ENCODE data around the gene YIPF5.

The YIPF5 gene

GRCh38 chr5:144194144-144194543 is 23.7 kb upstream of the YIPF5 start:
- TF ChIP-seq CTCF (conservative IDR thresholded peaks at IDR 0.05; ENCODE audit: low read depth, low read length) = no peak
- no peak overlapping the region for H3K4me3 ChIP-seq (ENCODE audit: low read depth, low read length)
- DNase-seq (ENCODE audit: low read depth) = peak; percentile 63

GRCh38 chr5:144192661-144193060 is 22.2 kb upstream of the YIPF5 start:
- no peak overlapping the region for H3K4me3 ChIP-seq (ENCODE audit: low read depth, low read length)
- TF ChIP-seq CTCF (conservative IDR thresholded peaks at IDR 0.05; ENCODE audit: low read depth, low read length) = no peak
- DNase-seq (ENCODE audit: low read depth) = no peak

GRCh38 chr5:144191998-144192397 is 21.5 kb upstream of the YIPF5 start:
- TF ChIP-seq CTCF (conservative IDR thresholded peaks at IDR 0.05; ENCODE audit: low read depth, low read length) = peak; percentile 63
- peak; percentile 93 for DNase-seq (ENCODE audit: low read depth)
- peak overlapping the region; percentile 40 for H3K4me3 ChIP-seq (ENCODE audit: low read depth, low read length)

- no peak for TF ChIP-seq CTCF (conservative IDR thresholded peaks at IDR 0.05; ENCODE audit: low read depth, low read length)
- H3K4me3 ChIP-seq (ENCODE audit: low read depth, low read length) = peak overlapping the region; percentile 40
- no peak for DNase-seq (ENCODE audit: low read depth)
Measured at GRCh38 chr5:144191531-144191930, 21.1 kb upstream of the YIPF5 start.

- no peak overlapping the region for H3K4me3 ChIP-seq (ENCODE audit: low read depth, low read length)
- peak; percentile 88 for DNase-seq (ENCODE audit: low read depth)
- no peak for TF ChIP-seq CTCF (conservative IDR thresholded peaks at IDR 0.05; ENCODE audit: low read depth, low read length)
Measured at GRCh38 chr5:144189800-144190429, 19.5 kb upstream of the YIPF5 start.

GRCh38 chr5:144187699-144188294 is 17.3 kb upstream of the YIPF5 start:
- no peak for TF ChIP-seq CTCF (conservative IDR thresholded peaks at IDR 0.05; ENCODE audit: low read depth, low read length)
- peak; percentile 99 for DNase-seq (ENCODE audit: low read depth)
- no peak overlapping the region for H3K4me3 ChIP-seq (ENCODE audit: low read depth, low read length)
